ENCODE results near the gene DNPH1. TPM values are rescaled to one million over a fixed set of nuclear protein-coding genes. Genes with fewer than 3 reads are reported as not detected.

Gene DNPH1
- total RNA-seq, 2 donors from 2014 or later: 38.3 to 42.3 TPM

GRCh38 chr6:43260791-43261190 lies 31.5 kb upstream of the DNPH1 start:
- ATAC-seq (replicated peaks in 1 of 2): no peak
- no peaks in the 10 kb centered on the region for H3K27me3 Mint-ChIP-seq (ENCODE audit: low read depth)
- H3K27ac Mint-ChIP-seq: no peak overlapping the region
- no peak for DNase-seq
- H3K4me3 Mint-ChIP-seq: no peak overlapping the region
- no peaks in the 10 kb centered on the region for H3K9me3 Mint-ChIP-seq
- peaks cover 16% of the 10 kb centered on the region for H3K4me1 Mint-ChIP-seq (ENCODE audit: low read depth)
- H3K36me3 Mint-ChIP-seq (ENCODE audit: insufficient read depth in 2 of 2): no peaks in the 10 kb centered on the region

- Mint-ChIP-seq H3K27ac (no peak overlapping the region), H3K36me3 (ENCODE audit: insufficient read depth in 2 of 2) (no peaks in the 10 kb centered on the region), H3K27me3 (ENCODE audit: low read depth) (no peaks in the 10 kb centered on the region), H3K9me3 (no peaks in the 10 kb centered on the region), H3K4me3 (no peak overlapping the region), H3K4me1 (ENCODE audit: low read depth) (peaks cover 26% of the 10 kb centered on the region)
- ATAC-seq (replicated peaks in 1 of 2): no peak
- no peak for DNase-seq
Observed at GRCh38 chr6:43258807-43259686, 29.8 kb upstream of the DNPH1 start.

GRCh38 chr6:43258180-43258579 lies 28.9 kb upstream of the DNPH1 start:
- Mint-ChIP-seq H3K27ac (no peak overlapping the region), H3K36me3 (ENCODE audit: insufficient read depth in 2 of 2) (no peaks in the 10 kb centered on the region), H3K4me1 (ENCODE audit: low read depth) (peaks cover 32% of the 10 kb centered on the region), H3K4me3 (no peak overlapping the region), H3K27me3 (ENCODE audit: low read depth) (no peaks in the 10 kb centered on the region), H3K9me3 (no peaks in the 10 kb centered on the region)
- ATAC-seq (replicated peaks in 1 of 2): no peak
- DNase-seq: no peak

- DNase-seq (peak; percentile 23 to 25), ATAC-seq (replicated peaks in 1 of 2) (peak; percentile 54 to 63)
- no peaks in the 10 kb centered on the region for H3K36me3 Mint-ChIP-seq (ENCODE audit: insufficient read depth in 2 of 2)
- H3K4me1 Mint-ChIP-seq (ENCODE audit: low read depth): peaks cover 32% of the 10 kb centered on the region
- H3K9me3 Mint-ChIP-seq: no peaks in the 10 kb centered on the region
- peak overlapping the region in 1 of 2 donors; percentile 45 for H3K4me3 Mint-ChIP-seq
- H3K27ac Mint-ChIP-seq: no peak overlapping the region
- H3K27me3 Mint-ChIP-seq (ENCODE audit: low read depth): peaks cover 6% of the 10 kb centered on the region
Observed at GRCh38 chr6:43257367-43258145, 28.3 kb upstream of the DNPH1 start.

- no peaks in the 10 kb centered on the region for H3K36me3 Mint-ChIP-seq (ENCODE audit: insufficient read depth in 2 of 2)
- ATAC-seq (replicated peaks in 1 of 2) (no peak), DNase-seq (no peak)
- H3K4me1 Mint-ChIP-seq (ENCODE audit: low read depth): peaks cover 33% of the 10 kb centered on the region
- peak overlapping the region in 1 of 2 donors; percentile 45 for H3K4me3 Mint-ChIP-seq
- peaks cover 12% of the 10 kb centered on the region for H3K27me3 Mint-ChIP-seq (ENCODE audit: low read depth)
- no peak overlapping the region for H3K27ac Mint-ChIP-seq
- no peaks in the 10 kb centered on the region for H3K9me3 Mint-ChIP-seq
Observed at GRCh38 chr6:43256670-43257366, 27.5 kb upstream of the DNPH1 start.

- Mint-ChIP-seq H3K27me3 (ENCODE audit: low read depth) (peaks cover 24% of the 10 kb centered on the region), H3K4me3 (no peak overlapping the region), H3K9me3 (no peaks in the 10 kb centered on the region), H3K27ac (no peak overlapping the region), H3K4me1 (ENCODE audit: low read depth) (peaks cover 46% of the 10 kb centered on the region), H3K36me3 (ENCODE audit: insufficient read depth in 2 of 2) (no peaks in the 10 kb centered on the region)
- no peak for DNase-seq
- no peak for ATAC-seq (replicated peaks in 1 of 2)
Observed at GRCh38 chr6:43255408-43256054, 26.2 kb upstream of the DNPH1 start.

- no peak for ATAC-seq (replicated peaks in 1 of 2)
- no peak overlapping the region for H3K4me3 Mint-ChIP-seq
- H3K9me3 Mint-ChIP-seq: no peaks in the 10 kb centered on the region
- H3K36me3 Mint-ChIP-seq (ENCODE audit: insufficient read depth in 2 of 2): no peaks in the 10 kb centered on the region
- H3K4me1 Mint-ChIP-seq (ENCODE audit: low read depth): peaks cover 46% of the 10 kb centered on the region
- H3K27me3 Mint-ChIP-seq (ENCODE audit: low read depth): peaks cover 25% of the 10 kb centered on the region
- DNase-seq: no peak
- H3K27ac Mint-ChIP-seq: no peak overlapping the region
Observed at GRCh38 chr6:43254846-43255245, 25.6 kb upstream of the DNPH1 start.

GRCh38 chr6:43254138-43254817 lies 25.0 kb upstream of the DNPH1 start:
- DNase-seq (peak; percentile 39 to 40), ATAC-seq (replicated peaks in 1 of 2) (peak; percentile 76 to 83)
- peak overlapping the region in 1 of 2 donors; percentile 11 for H3K4me3 Mint-ChIP-seq
- H3K4me1 Mint-ChIP-seq (ENCODE audit: low read depth): peaks cover 46% of the 10 kb centered on the region
- H3K36me3 Mint-ChIP-seq (ENCODE audit: insufficient read depth in 2 of 2): no peaks in the 10 kb centered on the region
- peaks cover 25% of the 10 kb centered on the region for H3K27me3 Mint-ChIP-seq (ENCODE audit: low read depth)
- no peak overlapping the region for H3K27ac Mint-ChIP-seq
- H3K9me3 Mint-ChIP-seq: no peaks in the 10 kb centered on the region

GRCh38 chr6:43253401-43253800 lies 24.1 kb upstream of the DNPH1 start:
- H3K27ac Mint-ChIP-seq: no peak overlapping the region
- ATAC-seq (replicated peaks in 1 of 2): no peak
- peaks cover 25% of the 10 kb centered on the region for H3K27me3 Mint-ChIP-seq (ENCODE audit: low read depth)

GRCh38 chr6:43250992-43251373 lies 21.7 kb upstream of the DNPH1 start:
- Mint-ChIP-seq H3K36me3 (ENCODE audit: insufficient read depth in 2 of 2) (no peaks in the 10 kb centered on the region), H3K4me1 (ENCODE audit: low read depth) (peaks cover 54% of the 10 kb centered on the region), H3K27ac (no peak overlapping the region), H3K27me3 (ENCODE audit: low read depth) (peaks cover 25% of the 10 kb centered on the region), H3K4me3 (peak overlapping the region; percentile 5 to 58), H3K9me3 (no peaks in the 10 kb centered on the region)
- ATAC-seq (replicated peaks in 1 of 2) (no peak), DNase-seq (peak in 1 of 2 donors; percentile 26)

More at GRCh38 chr6:43253401-43253800, 24.1 kb upstream of the DNPH1 start:
- Mint-ChIP-seq H3K9me3 (no peaks in the 10 kb centered on the region), H3K36me3 (ENCODE audit: insufficient read depth in 2 of 2) (no peaks in the 10 kb centered on the region), H3K4me3 (no peak overlapping the region), H3K4me1 (ENCODE audit: low read depth) (peaks cover 46% of the 10 kb centered on the region)
- DNase-seq: no peak

GRCh38 chr6:43248791-43249190 lies 19.5 kb upstream of the DNPH1 start:
- Mint-ChIP-seq H3K27me3 (ENCODE audit: low read depth) (peaks cover 25% of the 10 kb centered on the region), H3K4me3 (no peak overlapping the region)

GRCh38 chr6:43248101-43248500 lies 18.8 kb upstream of the DNPH1 start:
- Mint-ChIP-seq H3K36me3 (ENCODE audit: insufficient read depth in 2 of 2) (no peaks in the 10 kb centered on the region), H3K4me3 (peak overlapping the region; percentile 81 to 92), H3K9me3 (no peaks in the 10 kb centered on the region), H3K27me3 (ENCODE audit: low read depth) (peaks cover 24% of the 10 kb centered on the region), H3K27ac (no peak overlapping the region), H3K4me1 (ENCODE audit: low read depth) (peaks cover 37% of the 10 kb centered on the region)
- ATAC-seq (replicated peaks in 1 of 2) (no peak), DNase-seq (no peak)

More at GRCh38 chr6:43248791-43249190, 19.5 kb upstream of the DNPH1 start:
- ATAC-seq (replicated peaks in 1 of 2) (no peak), DNase-seq (no peak)
- H3K27ac Mint-ChIP-seq: no peak overlapping the region
- H3K36me3 Mint-ChIP-seq (ENCODE audit: insufficient read depth in 2 of 2): no peaks in the 10 kb centered on the region
- H3K4me1 Mint-ChIP-seq (ENCODE audit: low read depth): peaks cover 41% of the 10 kb centered on the region
- H3K9me3 Mint-ChIP-seq: no peaks in the 10 kb centered on the region
